Spleen (tissue), 11 donors: ENCODE data around the gene ADH7. TPM values are rescaled to one million over a fixed set of nuclear protein-coding genes. Genes with fewer than 3 reads are reported as not detected.

Experiments used
- DNase-seq: peaks from one replicate; pipeline ENCODE4 v3.0.0-alpha.2; 2020
- H3K27ac ChIP-seq, 8 donors: fragments of 200-600 bp; sonication (generic) in 7 of 8; 1 replicate in 4 of 8; 2 replicates in 4 of 8; pipeline versions ENCODE4 v1.5.0 to v1.8.0; 2016 to 2021; ENCODE audit warnings: inconsistent platforms in 4 of 8, mild to moderate bottlenecking in 4 of 8, moderate library complexity in 1 of 8
- H3K27me3 ChIP-seq, 7 donors: fragments of 200-600 bp; sonication (generic) in 6 of 7; replicated peaks in 1 of 7; 1 replicate in 4 of 7; 2 replicates in 3 of 7; pipeline versions ENCODE4 v1.5.0 to v1.8.0; 2016 to 2021; ENCODE audit warnings: inconsistent platforms in 3 of 7, mild to moderate bottlenecking in 1 of 7
- H3K36me3 ChIP-seq, 6 donors: fragments of 200-600 bp; sonication (generic) in 5 of 6; 1 replicate in 4 of 6; 2 replicates in 2 of 6; pipeline versions ENCODE4 v1.5.0 to v1.8.0; 2016 to 2021; ENCODE audit warnings: inconsistent platforms in 2 of 6
- H3K4me1 ChIP-seq, 6 donors: fragments of 200-600 bp; sonication (generic) in 5 of 6; 1 replicate in 3 of 6; 2 replicates in 3 of 6; pipeline versions ENCODE4 v1.5.0 to v1.8.0; 2016 to 2021; ENCODE audit warnings: inconsistent platforms in 3 of 6
- H3K4me3 ChIP-seq, 8 donors: fragments of 200-600 bp; sonication (generic) in 7 of 8; 1 replicate in 4 of 8; 2 replicates in 4 of 8; pipeline versions ENCODE4 v1.5.0 to v1.8.0; 2016 to 2021; ENCODE audit warnings: inconsistent platforms in 4 of 8, mild to moderate bottlenecking in 4 of 8, moderate library complexity in 2 of 8
- H3K9me3 ChIP-seq, 8 donors: fragments of 200-600 bp; sonication (generic) in 7 of 8; 1 replicate in 4 of 8; 2 replicates in 4 of 8; pipeline versions ENCODE4 v1.5.0 to v1.8.0; 2016 to 2021; ENCODE audit warnings: inconsistent platforms in 4 of 8
- CTCF ChIP-seq, 11 experiments: fragments of 200-600 bp in 7 of 11; fragments of 450-650 bp in 4 of 11; sonication (generic) in 4 of 11; IDR thresholded peaks in 8 of 11; conservative IDR thresholded peaks in 3 of 11; 1 replicate in 7 of 11; 2 replicates in 4 of 11; pipeline versions ENCODE4 v1.4.0 to v1.8.0; 2016 to 2021; ENCODE audit warnings: antibody characterized with exemption in 11 of 11, inconsistent platforms in 4 of 11, mild to moderate bottlenecking in 1 of 11
- POLR2A ChIP-seq, 3 donors: fragments of 450-650 bp; IDR thresholded peaks; one replicate each; pipeline ENCODE4 v1.5.1; 2017; ENCODE audit warnings: antibody characterized with exemption in 3 of 3, mild to moderate bottlenecking in 1 of 3
- POLR2AphosphoS5 ChIP-seq, 3 donors: sonication (generic); formaldehyde crosslinking; IDR thresholded peaks; one replicate each; pipeline ENCODE4 v1.5.1; 2017; ENCODE audit warnings: antibody characterized with exemption in 3 of 3
- WGBS, 5 donors: extraction: QIAGEN DNeasy Blood & Tissue Kit in 3 of 5; methylation state at CpG; one replicate each; pipeline versions ENCODE4 v1.1.5 to v1.1.7; 2013 to 2018; 5-methylcytosine and 5-hydroxymethylcytosine counted together
- intact Hi-C: fragments of 100-400 bp; cut with DNase I; formaldehyde crosslinking; loops from one replicate; pipeline ENCODE4 v1.15.0; 2023; ENCODE audit warnings: low total_unique reads
- polyA plus RNA-seq, 3 donors: library from polyadenylated mRNA; stranded (reverse); fragments of 200-250 nt; gene quantifications; one replicate each; pipeline ENCODE4 v1.2.1, GENCODE V29; 2013
- total RNA-seq, 7 donors: library from RNA; depleted of rRNA in 3 of 7; stranded (reverse); fragments of >200 nt in 3 of 7; fragmentation: NEBNext Ultra II Directional in 4 of 7; extraction: Animal tissue kit (Norgen Biotek cat#: 25700) in 4 of 7; gene quantifications; one replicate each; pipeline versions ENCODE4 v1.1.0 to v1.2.1, GENCODE V29; 2016 to 2021
- donor health status: healthy with polysubstance abuse.
- donor health status: DM: no; HTN: no; CAD: no; lungs with moderate emphysema.
- donor health status: DM: no; HTN: no; CAD: no.
- donor health status: Bipolar disorder and iron deficiency.
- donor health status: healthy.
- donor health status: DM: no; HTN: no; CAD: no.
- donor health status: DM: yes; HTN: yes; CAD: no.

Gene ADH7
- total and polyA plus RNA-seq, 10 donors: 0.02 to 0.06 TPM; not detected in 8

- no peak overlapping the region for H3K4me3 ChIP-seq
- no peak overlapping the region for H3K27ac ChIP-seq
- intact Hi-C loops: no loop called here
- H3K4me1 ChIP-seq: peaks cover 0 to 3% (median 0%) of the 10 kb centered on the region in 6 donors
- no peaks in the 10 kb centered on the region for H3K27me3 ChIP-seq
- H3K9me3 ChIP-seq: peaks cover 0 to 9% (median 0%) of the 10 kb centered on the region in 8 donors
- 16 to 21% (median 19%) methylated on average over 1 of the region's 1 CpG for WGBS, 5 donors
- no peak for DNase-seq
- no peaks in the 10 kb centered on the region for H3K36me3 ChIP-seq
- TF ChIP-seq CTCF (IDR thresholded peaks at IDR 0.05 in 8 of 11, conservative IDR thresholded peaks at IDR 0.05 in 3 of 11) (no peak), POLR2AphosphoS5 (IDR thresholded peaks at IDR 0.05) (no peak), POLR2A (IDR thresholded peaks at IDR 0.05) (no peak)
Measured at GRCh38 chr4:99399017-99399416, 36.1 kb downstream of the ADH7 start.

DNA sequence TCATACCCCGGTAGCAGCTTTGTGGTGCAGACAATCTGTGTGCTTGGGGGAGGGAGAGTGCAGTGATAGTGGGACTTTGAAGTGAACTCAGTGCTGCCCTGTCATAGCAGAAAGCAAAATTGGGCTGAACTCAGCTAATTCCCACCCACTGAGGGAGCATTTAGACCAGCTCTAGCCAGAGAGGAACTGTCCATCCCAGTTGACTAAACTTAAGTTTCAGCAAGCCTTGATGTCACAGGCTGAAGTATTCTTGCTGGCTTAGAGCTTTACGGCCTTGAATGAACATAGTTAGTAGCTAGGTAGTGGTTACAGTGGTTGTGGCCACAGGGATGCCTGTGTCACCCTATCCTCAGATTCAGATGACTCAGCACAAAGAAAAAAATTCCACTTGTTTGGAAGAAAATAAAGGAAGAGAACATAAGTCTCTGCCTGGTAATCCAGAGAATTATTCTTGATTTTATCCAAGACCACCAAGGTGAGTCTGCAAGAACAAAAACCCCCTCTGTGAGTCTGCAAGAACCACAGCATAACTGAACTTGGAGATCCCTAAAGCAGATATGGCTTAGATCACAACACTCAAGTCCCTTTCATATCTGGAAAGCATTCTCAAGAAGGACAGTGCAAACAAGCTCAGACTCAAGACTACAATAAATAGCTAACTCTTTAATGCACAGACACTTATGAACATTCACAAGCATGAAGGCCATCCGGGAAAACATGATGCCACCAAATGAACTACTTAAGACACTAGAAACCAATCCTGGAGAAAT lies 39.4 kb downstream of the ADH7 start:
- Histone ChIP-seq H3K4me1 (no peaks in the 10 kb centered on the region), H3K27me3 (no peaks in the 10 kb centered on the region), H3K36me3 (no peaks in the 10 kb centered on the region), H3K4me3 (no peak overlapping the region), H3K27ac (no peak overlapping the region), H3K9me3 (peaks cover 0 to 14% (median 6%) of the 10 kb centered on the region in 8 donors)
- intact Hi-C loops: no loop called here
- no peak for TF ChIP-seq CTCF (IDR thresholded peaks at IDR 0.05 in 8 of 11, conservative IDR thresholded peaks at IDR 0.05 in 3 of 11)
- no peak for TF ChIP-seq POLR2A (IDR thresholded peaks at IDR 0.05)
- no peak for TF ChIP-seq POLR2AphosphoS5 (IDR thresholded peaks at IDR 0.05)
- WGBS, 5 donors: 70 to 79% (median 75%) methylated on average over 3 of the region's 3 CpGs
- DNase-seq: no peak

DNA sequence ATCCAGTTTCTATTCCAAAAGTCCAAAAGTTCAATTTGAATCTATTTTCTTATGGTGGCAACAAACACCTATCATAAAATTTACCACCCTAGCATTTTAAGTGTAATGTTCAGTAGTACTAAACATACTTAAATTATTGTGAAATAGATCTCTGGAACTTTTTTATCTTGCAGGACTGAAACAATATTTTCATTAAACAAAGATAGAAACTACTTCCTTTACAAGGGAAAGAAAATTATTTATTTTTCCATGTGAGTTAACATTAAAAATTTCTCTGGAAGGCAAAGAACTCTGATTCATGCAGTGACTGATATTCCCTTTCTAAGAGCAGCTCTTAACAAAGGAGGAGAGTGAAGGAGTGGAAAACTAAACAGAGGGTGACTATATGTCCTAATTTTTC lies 40.2 kb downstream of the ADH7 start:
- no peak overlapping the region for H3K4me3 ChIP-seq
- no peak for TF ChIP-seq POLR2AphosphoS5 (IDR thresholded peaks at IDR 0.05)
- TF ChIP-seq POLR2A (IDR thresholded peaks at IDR 0.05): no peak
- TF ChIP-seq CTCF (IDR thresholded peaks at IDR 0.05 in 8 of 11, conservative IDR thresholded peaks at IDR 0.05 in 3 of 11): no peak
- no peaks in the 10 kb centered on the region for H3K4me1 ChIP-seq
- intact Hi-C loops: no loop called here
- DNase-seq: no peak
- no peaks in the 10 kb centered on the region for H3K27me3 ChIP-seq
- no peaks in the 10 kb centered on the region for H3K36me3 ChIP-seq
- no peak overlapping the region for H3K27ac ChIP-seq
- peaks cover 0 to 16% (median 8%) of the 10 kb centered on the region in 8 donors for H3K9me3 ChIP-seq

GRCh38 chr4:99390055-99390454 lies 45.1 kb downstream of the ADH7 start:
- WGBS, 5 donors: 83 to 90% (median 88%) methylated on average over 1 of the region's 1 CpG
- intact Hi-C loops: no loop called here
- Histone ChIP-seq H3K27ac (peak overlapping the region in 7 of 8 donors; percentile 25 to 66 (median 53)), H3K27me3 (no peaks in the 10 kb centered on the region), H3K4me1 (no peaks in the 10 kb centered on the region), H3K4me3 (no peak overlapping the region), H3K9me3 (peaks cover 0 to 11% (median 8%) of the 10 kb centered on the region in 8 donors), H3K36me3 (no peaks in the 10 kb centered on the region)
- no peak for TF ChIP-seq POLR2AphosphoS5 (IDR thresholded peaks at IDR 0.05)
- no peak for TF ChIP-seq CTCF (IDR thresholded peaks at IDR 0.05 in 8 of 11, conservative IDR thresholded peaks at IDR 0.05 in 3 of 11)
- TF ChIP-seq POLR2A (IDR thresholded peaks at IDR 0.05): no peak
- DNase-seq: no peak
